Left ventricle myocardium superior (tissue), 1 donor: ENCODE results near the gene CDK11B. TPM values are rescaled to one million over a fixed set of nuclear protein-coding genes. Genes with fewer than 3 reads are reported as not detected.

Experiments used
- ATAC-seq: fragments of 200-7000 bp; cut with Tn5 transposase; one replicate; pipeline ENCODE4 v1.9.1; 2020; ENCODE audit warnings: mild to moderate bottlenecking, moderate library complexity
- DNase-seq: peaks from one replicate; pipeline ENCODE4 v3.0.0-alpha.2; 2020
- intact Hi-C: fragments of 100-400 bp; cut with micrococcal nuclease; formaldehyde crosslinking; loops from one replicate; pipeline ENCODE4 v1.11.0; 2022
- total RNA-seq: library from RNA; stranded (reverse); fragmentation: NEBNext Ultra II Directional; extraction: Animal tissue kit (Norgen Biotek cat#: 25700); gene quantifications from one replicate; pipeline ENCODE4 v1.2.1, GENCODE V29; 2021
- donor health status: DM: no; HTN: yes; CAD: no; lungs with severe emphysema.

CDK11B gene
- total RNA-seq, 1 donor from 2014 or later = 26.1 TPM

DNA sequence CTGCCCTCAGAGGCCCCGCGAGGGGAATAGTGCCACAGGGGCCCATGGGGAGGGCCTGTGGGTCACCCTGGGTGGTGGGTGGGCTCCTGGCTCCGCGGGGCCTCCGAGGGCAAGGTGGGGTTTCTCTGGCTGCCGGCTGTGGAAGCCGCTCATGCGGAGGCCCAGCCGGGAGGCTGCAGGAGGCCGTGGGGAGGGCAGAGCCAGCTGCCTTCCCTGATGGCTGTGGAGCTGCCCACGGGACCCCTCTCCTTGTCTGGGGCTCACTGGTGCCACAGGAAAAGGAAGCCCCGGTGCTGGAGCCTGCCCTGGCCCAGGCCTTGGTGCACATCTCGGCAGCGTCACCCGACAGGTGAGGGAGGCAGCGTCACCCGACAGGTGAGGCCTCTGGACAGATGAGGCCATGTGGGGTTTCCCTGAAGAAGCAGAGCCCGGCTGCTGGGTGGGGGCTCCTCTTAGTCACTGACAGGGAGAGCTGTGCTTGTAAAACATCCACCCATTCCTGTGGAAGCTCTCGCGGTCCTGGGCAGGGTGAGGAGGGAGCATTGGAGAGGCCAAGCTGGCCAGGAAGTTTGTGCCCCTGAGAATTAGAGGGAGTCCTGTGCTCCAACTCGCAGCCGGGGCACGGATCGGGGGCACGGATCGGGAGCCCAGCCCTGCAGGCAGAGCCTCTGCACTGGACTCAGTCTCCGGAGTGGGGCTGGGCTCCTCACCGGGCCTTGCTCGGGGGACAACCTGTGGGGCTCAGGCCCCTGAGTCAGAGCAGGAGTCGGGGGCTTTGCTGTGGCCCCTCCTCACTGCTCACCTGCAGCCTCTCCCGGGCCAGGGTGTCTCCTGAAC, 37.4 kb downstream of the CDK11B start:
- no peak for ATAC-seq
- intact Hi-C loops = no loop called here
- DNase-seq = peak; percentile 29

DNA sequence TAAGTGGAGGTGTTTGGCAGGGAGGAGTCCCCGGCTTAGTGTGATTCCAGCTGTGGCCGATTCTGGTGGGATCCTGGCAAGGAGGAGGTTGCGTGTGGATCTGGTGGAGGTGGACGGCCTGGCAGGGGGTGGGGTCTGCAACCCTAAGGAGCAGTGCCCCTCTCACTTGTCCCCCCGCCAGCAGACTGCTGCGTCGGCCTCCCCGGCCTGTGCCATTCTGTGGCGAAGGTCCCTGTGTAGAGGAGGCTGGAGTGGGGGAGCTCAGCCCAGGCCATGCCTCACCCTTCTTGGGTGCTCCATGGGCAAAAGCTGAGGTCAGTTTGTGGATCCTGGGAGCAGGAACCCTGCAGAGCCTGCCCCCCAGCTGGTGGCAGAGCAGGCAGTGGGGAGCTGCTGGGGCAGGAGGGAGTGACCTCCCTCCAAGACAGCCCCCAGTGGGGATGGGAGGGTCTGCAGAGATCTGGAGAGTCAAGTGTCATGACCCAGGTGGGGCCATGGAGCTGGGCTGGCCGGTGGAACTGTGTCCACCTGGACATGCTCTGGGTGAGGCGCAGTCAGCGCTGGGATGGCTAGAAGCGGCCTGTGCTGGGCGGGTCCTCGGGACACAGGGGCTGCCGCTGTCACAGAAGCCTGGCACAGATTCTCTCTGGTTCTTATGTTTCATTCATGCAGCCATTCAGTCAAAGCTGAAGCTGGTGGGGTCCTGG, 38.2 kb downstream of the CDK11B start:
- DNase-seq = peak; percentile 39
- intact Hi-C loops = no loop called here
- no peak for ATAC-seq

DNA sequence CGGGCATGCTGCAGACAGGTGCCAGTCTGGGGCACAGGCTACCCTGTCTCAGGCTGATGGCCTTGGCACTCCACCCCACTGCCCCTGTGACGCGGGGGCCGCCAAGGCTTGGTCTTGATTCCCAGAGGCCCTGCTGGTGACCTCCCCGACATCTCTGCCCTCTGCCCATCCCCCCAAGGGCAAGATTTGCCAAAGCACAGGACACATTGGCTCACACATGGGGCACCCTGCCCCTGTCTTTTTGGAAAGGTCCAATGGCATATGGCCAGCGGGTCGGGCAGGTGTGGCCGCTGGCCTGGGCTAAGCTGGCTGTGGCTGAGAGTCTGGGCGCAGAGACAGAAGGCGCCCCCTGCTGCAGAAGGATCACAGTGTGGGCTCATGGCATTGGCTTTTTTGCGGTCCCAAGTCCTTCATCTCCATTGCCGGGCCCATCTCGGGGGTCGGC, 38.9 kb downstream of the CDK11B start:
- DNase-seq = peak; percentile 85
- intact Hi-C loops = no loop called here
- ATAC-seq = peak; percentile 44

DNA sequence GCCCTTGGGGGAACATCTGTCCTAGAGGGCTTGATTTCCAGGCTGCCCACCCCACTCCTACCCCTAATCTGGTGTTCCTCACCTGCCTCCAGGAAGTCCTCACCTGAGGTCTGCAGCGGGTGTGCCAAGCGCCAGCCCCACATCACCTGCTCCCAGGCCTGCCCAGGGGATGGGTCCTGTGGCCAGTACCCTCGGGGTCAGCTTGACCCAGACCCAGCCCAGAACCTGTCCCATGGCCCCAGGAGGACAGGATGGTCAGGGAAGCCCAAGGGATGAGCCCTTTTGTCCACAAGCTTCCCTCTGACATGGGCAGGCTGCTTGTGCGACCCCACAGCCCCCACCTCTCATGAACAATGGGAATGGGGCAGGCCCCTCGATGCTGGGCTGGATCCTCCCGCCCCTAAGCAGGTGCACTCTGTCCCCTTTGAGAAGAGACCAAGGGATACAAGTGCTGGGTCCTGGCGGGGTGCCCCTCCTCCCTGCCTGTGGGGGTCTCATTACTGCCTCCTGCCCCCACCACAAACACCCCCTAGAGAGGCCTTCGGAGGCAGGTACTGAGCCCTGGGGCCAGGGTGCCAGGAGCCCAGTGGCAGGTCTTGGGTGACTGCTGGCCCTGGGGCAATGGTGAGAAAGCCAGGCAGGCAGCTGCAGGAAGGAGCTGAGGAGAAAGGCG, 40.3 kb downstream of the CDK11B start:
- intact Hi-C loops = no loop called here
- no peak for ATAC-seq
- peak; percentile 27 for DNase-seq

DNA sequence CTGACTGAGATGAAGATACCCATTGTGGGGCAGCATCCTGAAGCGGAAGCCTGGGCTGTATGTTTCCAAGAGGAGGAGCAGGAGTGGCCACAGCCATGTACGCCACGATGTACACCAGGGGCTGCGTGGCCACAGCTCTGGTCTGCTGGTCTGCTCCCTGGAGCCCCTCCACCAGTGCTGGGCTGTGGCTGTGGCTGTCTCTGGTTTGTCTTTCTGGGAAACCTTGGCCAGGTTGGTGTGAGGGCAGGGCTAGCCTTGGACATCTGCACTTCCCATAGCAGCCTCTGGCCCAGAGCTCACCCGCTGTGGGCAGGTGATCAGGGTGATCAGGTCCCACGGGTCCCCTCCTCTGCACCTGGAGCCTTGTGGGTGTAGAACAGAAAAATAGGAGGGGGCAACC, 40.9 kb downstream of the CDK11B start:
- DNase-seq (peak; percentile 26), ATAC-seq (no peak)
- intact Hi-C loops = no loop called here

DNA sequence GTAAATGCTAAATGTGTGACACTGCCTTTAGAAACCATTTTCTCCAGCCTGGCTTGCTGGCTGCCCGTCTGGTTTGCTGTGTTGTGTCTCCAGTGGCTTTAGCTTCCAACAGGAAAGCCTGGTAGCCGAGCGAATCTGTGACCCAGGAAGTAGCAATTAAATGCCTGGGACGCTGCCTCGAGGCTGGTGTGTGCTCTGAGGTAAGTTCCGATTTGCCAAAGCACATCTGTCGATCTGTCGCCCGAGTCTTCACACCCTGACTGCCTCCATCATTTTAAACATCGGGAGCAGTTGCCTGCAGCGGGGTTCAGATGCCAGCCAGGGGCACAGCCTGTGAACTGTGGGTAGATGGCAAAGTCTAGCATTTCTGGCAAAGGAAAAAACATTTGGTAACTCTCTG, 41.3 kb downstream of the CDK11B start:
- intact Hi-C loops = no loop called here
- DNase-seq (no peak), ATAC-seq (no peak)

DNA sequence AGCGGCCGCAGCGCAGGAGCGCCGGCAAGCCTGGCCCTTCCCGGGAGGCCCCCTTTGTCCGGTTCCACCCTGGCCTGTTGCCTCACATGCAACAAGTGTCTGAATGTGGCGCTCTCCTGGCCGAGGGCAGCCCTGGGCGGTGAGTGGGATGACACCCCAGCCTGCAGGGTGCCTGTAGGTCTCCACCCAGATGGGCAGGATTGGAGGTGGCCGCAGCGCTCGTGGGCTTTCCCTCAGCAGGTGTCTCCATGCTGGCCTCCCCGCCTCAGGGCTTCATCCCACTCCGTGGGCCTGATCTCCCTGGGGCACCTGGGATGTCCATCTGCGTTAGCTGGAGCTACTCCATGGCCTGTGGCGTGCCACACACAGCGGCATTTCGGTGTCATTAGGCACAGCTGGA, 42.0 kb downstream of the CDK11B start:
- DNase-seq (peak; percentile 45), ATAC-seq (no peak)
- intact Hi-C loops = no loop called here

DNA sequence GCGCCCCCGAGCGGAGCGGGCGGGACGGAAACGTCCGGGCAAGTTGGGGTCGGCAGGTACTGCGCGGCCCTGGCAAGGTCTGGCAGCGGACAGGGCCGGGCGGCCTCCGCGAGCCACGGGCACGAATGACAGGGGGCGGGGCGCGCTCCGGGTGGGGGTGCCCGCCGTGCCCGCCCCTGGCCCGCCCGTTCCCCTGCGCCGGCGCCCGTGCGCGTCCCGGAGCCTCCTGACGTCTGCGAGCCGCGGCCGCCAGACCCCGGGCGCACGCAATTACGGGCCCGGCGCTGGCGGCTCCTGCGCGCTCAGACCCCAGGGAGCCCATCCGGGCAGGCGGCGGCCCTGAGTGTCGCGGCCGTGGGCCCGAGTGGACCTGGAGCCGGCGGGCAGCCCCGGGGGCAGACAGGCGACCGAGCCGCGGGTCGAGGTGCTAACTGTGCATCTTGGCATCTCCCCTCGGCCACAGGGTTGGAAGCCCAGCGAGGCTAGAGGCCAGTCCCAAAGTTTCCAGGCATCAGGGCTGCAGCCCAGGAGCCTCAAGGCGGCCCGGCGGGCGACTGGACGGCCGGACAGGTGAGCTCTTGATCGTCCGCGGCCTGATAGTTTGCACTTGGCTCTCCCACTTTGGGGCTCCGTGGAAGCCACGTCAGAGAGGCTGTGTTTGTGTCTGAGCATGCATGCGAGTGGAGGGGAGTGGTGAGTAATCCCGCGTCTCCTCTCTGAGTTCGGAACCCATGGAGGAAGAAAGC, 42.6 kb downstream of the CDK11B start:
- DNase-seq = peak; percentile 80
- intact Hi-C loops = no loop called here
- peak; percentile 7 for ATAC-seq

DNA sequence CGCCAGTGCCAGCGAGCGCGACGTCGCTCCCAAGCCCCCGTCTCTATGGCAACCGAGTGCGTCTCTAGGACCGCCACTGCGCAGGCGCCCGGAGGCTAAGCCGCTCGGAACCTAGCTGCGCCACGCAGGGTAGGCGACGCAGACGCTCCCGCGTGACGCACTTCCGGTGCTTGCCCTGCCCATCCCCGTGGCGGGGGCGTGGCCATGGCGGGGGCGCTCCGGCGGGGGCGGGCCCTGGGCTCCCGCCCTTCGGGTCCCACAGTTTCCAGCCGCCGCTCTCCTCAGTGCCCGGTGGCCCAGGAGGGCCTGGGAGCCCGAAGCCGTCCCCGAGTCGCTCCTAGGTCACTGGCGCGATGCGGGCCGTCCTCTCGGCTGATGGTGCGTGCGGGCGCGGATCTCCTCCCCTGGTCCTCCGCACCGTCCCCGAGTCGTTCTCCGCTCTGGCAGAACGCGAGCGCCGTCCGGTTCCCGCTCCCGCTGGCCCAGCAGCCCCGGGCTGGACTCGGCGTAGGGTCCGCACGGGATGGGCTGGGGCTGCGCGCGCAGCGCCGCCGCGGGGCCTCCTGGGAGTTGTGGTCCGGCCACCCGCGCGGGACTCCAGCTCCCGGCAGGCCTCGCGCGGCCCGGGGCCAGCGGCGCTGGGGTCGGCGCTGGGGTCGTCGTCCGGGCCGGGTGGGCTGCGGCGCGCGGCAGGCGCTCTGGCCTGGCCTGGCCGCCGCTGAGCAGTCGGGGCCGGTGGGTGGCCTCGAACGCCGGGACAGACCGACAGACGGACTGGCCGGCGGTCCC, 43.4 kb downstream of the CDK11B start, which contains the start of gene MIB2:
MIB2 (plus strand) TSS at position 245 of the 789 bp plus-strand sequence. CDS start 7,953 bp downstream, outside the sequence.
- intact Hi-C loops = no loop called here
- DNase-seq = peak; percentile 98
- ATAC-seq = peak; percentile 91

DNA sequence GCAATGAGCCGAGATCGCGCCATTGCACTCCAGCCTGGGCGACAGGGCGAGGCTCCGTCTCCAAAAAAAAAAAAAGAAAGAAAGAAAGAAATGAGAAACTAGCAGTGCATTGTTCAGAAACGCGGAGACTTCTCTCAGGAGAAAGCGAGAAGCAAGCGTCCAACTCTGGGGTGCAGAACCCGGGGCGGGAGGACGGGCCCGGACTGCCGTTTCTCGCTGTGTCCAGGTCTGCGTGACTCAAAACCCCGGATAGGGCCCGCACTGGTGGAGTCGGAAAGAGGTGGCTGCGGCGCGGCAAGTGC, 43.9 kb downstream of the CDK11B start:
- intact Hi-C loops = no loop called here
- no peak for ATAC-seq
- DNase-seq = no peak

DNA sequence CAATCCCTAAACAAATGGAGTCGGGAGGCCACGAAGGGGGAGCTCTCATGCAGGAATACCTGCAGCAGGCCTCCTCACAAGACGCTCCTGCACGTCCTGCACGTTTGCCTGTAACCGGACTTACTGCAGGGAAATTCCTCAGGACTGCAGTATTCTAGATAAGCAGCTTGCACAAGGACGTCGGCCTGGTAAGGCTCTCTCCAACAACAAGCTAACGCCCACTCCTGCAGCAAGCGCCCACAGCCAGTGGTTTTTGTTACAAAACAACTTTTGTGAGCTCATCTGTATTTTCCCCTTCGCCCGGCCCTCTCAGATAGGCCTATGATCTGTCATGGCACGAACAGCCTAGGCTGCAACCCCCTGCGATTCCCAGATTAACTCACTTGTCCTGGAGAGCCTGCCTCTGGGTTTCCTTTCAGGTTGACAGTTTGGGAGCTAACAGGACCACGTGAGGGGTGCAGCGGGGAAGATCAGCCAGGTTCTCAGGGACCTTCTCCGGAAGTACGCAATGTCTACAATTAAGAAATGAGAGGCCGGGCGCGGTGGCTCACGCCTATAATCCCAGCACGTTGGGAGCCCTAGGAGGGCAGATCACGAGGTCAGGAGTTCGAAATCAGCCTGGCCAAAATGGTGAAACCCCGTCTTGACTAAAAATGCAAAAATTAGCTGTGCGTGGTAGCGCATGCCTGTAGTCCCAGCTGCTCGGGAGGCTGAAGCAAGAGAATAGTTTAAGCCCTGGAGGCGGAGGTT, 44.4 kb downstream of the CDK11B start:
- intact Hi-C loops = no loop called here
- ATAC-seq (no peak), DNase-seq (peak; percentile 44)

DNA sequence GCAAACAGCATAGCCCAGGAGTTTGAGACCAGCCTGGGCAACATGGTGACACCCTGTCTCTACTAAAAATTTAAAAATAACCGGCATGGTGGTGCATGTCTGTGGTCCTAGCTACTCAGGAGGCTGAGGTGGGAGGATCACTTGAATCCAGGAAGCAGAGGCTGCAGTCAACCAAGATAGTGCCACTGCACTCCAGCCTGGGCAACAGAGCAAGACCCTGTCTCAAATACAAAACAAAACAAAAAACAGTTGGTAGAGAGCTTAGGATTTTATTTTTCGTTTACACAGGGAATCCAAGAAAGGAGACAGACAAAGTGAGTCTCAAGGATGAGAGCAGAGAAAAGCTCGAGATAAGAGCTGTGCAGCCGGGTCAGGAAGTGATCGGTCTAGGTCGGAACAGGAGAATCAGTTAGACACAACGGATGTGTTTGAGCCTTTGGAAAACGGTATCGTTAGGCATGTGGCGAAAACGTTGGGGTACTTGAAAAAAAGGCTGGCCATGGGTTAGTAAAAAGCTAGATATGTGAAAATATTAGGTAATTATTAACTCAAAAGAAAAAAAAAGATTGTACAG, 45.2 kb downstream of the CDK11B start:
- ATAC-seq (no peak), DNase-seq (peak; percentile 4)
- intact Hi-C loops = no loop called here

DNA sequence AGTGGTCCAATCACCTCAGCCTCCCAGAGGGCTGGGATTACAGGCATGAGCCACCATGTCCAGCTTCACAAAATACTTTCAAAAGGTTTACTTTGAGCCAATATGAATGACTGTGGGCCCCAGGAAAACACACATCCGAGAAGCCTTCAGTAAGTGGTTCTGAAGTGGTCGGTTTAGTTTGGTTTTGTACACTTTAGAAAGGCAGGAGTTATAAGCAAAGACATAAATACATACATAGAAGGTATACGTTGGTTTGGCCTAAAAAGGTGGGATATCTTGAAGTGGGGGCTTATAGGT, 46.8 kb downstream of the CDK11B start:
- no peak for ATAC-seq
- intact Hi-C loops = no loop called here

DNA sequence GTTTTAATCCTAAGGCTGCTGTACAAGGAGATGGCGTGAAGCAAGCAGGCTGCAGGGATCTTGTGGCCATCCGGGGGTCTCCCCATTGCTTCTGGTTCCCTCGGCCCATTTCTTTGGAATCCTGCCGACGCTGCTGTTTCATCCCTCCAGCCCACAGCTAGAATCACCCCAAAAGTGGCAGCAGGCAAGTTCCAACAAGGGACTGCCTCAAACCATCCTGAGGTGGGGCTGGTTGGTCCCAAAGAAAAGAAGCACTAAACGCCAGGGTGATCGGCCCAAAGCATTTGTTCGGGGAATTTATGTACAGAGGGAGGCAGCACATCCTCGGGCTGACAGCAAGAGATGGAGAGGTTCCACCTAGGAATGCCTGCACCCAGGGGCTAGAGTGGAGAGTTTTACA, 48.0 kb downstream of the CDK11B start:
- DNase-seq (no peak), ATAC-seq (no peak)
- intact Hi-C loops = no loop called here

More for the DNA sequence above, 46.8 kb downstream of the CDK11B start:
- DNase-seq = no peak

DNA sequence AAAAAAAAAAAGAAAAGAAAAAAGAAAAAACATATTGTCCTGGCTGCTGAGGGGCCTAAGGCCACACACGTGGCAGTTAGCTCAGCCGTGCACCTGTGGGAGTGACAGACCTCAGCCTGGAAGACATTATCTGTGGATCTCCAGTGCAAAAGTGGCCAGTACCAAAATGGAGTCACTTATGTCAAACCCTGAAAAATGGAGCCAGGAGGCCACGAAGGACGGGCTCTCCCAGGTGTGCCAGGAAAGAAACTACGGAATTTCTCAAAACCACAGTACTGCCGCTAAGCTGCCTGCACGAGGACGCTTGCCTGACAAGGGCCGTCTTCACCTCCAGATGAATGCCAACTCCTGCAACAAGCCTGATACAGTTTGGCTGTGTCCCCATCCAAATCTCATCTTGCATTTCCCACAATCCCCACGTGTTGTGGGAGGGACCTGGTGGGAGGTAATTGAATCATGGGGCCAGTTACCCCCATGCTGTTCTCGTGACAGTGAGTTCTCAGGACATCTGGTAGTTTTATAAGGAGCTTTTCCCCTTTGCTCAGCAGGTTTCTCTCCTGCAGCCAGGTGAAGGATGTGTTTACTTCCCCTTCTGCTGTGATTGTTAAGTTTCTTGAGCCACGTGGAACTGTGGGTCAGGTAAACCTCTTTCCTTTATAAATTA, 48.9 kb downstream of the CDK11B start:
- no peak for ATAC-seq
- peak; percentile 18 for DNase-seq
- intact Hi-C loops = no loop called here

DNA sequence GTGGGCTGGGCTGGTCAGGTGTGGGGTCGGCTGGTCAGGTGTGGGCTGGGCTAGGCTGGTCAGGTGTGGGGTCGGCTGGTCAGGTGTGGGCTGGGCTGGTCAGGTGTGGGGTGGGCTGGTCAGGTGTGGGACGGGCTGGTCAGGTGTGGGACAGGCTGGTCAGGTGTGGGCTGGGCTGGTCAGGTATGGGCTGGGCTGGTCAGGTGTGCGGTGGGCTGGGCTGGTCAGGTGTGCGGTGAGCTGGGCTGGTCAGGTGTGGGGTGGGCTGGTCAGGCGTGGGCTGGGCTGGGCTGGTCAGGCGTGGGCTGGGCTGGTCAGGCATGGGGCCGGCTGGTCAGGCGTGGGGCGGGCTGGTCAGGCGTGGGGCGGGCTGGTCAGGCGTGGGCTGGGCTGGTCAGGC, 52.6 kb downstream of the CDK11B start:
- ATAC-seq = no peak
- DNase-seq = no peak
- intact Hi-C loops = no loop called here

DNA sequence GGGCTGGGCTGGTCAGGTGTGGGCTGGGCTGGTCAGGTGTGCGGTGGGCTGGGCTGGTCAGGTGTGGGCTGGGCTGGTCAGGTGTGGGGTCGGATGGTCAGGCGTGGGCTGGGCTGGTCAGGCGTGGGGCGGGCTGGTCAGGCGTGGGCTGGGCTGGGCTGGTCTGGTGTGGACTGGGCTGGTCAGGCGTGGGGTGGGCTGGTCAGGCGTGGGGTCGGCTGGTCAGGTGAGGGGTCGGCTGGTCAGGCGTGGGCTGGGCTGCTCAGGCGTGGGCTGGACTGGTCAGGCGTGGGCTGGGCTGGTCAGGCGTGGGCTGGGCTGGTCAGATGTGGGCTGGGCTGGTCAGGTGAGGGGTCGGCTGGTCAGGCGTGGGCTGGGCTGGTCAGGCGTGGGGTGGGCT, 53.1 kb downstream of the CDK11B start:
- no peak for ATAC-seq
- intact Hi-C loops = no loop called here
- DNase-seq = peak; percentile 12
